Inflammatory macrophage (primary cell): ENCODE results near the gene PRKCE.
A peak's percentile ranks its signal among the peaks of the same experiment; 100 is the strongest.

Experiments
- DNase-seq, 2 donors: peaks; one replicate each; pipeline ENCODE4 v3.0.0-alpha.2; 2020 to 2022

The PRKCE gene

GRCh38 chr2:45975752-45976517 lies 324.5 kb downstream of the PRKCE start:
- no peak for DNase-seq

GRCh38 chr2:45978302-45978859 lies 326.9 kb downstream of the PRKCE start:
- DNase-seq = no peak

- DNase-seq = no peak
These were observed 327.6 kb downstream of the PRKCE start for GRCh38 chr2:45979065-45979464.

DNA sequence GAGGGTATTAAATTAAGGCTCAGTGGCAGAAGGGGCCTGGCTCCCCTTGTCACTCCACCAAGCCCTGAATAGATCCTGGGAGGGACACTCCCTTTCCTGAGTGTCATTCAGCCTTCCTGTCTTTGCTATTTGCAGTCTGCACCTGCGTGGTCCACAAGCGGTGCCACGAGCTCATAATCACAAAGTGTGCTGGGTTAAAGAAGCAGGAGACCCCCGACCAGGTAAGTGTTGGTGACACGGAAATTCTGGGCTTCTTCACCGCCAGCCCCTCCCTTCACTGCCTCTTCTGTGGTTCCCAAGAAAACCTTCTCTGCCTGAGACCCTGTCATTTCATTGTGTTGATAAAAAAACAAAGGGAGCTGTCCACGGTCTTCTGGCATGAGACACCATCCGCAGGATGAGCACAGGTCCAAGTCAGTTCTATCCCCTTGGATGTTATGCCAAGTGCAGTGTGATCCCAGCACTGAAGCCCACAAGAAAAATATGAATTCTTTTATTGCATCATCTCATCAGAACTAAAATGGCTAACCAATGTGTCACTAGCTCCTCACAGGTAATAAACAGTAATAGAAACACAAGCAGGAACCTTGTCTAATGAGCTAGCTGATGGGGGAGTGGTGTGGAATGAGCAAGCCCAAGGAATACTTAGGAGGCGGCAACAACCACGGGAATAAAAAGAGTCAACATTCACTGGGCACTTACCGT lies 328.8 kb downstream of the PRKCE start:
- DNase-seq = no peak

- no peak for DNase-seq
These were observed 330.0 kb downstream of the PRKCE start for GRCh38 chr2:45981384-45981930.

DNA sequence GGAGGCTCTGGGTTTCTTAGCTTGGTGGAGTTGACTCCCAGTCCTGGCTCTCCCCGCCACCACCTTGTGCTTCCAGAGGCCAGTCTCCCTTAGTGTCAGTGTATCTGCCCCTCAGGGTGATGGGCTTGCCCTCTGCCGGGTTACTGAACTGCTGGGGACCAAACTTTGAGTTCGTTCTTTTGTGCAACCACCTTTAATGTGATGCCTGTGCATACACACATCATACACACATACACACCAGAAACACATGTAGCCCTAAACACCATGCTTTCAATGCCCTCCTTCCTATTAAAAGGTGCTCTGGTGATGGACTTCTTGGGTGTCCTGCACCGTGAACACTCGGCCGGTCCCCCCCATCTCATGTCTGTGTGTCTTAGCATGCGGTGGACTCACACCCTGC lies 330.6 kb downstream of the PRKCE start:
- no peak for DNase-seq

GRCh38 chr2:45983213-45983612 lies 331.7 kb downstream of the PRKCE start:
- no peak for DNase-seq

GRCh38 chr2:45984366-45984765 lies 332.9 kb downstream of the PRKCE start:
- DNase-seq = no peak

DNA sequence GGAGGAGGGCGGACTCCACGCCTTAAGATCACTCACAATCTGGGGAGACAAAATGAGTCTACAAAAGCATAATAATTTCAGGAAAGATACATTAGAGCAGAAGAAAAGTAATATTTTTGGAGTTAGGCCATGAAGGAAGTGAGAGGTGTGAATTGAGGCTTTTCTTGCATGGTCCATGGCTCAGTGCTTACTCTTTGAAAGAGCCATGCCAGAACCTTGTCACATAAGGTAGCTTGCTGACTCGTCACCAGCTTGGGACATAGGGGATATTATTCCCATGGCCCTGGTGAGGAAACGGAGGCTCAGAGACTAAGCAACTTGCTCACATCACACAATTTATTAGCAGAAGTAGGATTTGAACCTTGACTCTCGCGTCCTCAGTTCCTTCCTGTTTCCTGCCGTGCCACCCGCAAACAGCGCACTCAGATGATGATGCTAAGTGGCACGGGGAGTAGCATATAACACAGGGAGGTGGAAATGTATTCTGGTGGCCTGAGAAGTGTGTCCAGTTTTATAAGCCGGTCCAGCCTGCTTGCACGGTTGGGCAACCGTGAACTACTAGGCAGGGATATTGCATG lies 333.5 kb downstream of the PRKCE start:
- peak; percentile 61 to 75 for DNase-seq

- peak; percentile 81 to 94 for DNase-seq
These were observed 335.0 kb downstream of the PRKCE start for GRCh38 chr2:45986509-45986908.

DNA sequence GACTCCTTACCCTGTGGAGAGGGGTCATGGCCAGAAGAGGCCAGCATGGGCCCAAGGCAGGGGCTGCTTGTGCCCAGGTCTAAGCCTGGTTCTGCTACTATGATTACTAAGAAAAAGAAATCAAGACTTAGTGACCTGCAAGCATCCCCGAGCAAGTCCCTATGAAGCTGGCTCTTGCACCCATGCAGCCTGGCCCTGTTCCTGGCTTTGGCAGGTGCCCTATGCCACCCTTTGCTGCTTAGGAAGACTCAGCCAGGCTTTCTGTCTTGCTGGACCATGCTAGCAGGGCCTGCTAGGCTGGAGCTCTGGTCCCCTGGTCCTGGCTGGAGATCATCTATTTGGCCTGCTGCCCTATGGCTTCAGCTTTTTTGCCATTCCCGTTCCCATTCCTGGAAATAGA lies 336.4 kb downstream of the PRKCE start:
- DNase-seq = no peak

GRCh38 chr2:45988879-45989278 lies 337.4 kb downstream of the PRKCE start:
- no peak for DNase-seq

DNA sequence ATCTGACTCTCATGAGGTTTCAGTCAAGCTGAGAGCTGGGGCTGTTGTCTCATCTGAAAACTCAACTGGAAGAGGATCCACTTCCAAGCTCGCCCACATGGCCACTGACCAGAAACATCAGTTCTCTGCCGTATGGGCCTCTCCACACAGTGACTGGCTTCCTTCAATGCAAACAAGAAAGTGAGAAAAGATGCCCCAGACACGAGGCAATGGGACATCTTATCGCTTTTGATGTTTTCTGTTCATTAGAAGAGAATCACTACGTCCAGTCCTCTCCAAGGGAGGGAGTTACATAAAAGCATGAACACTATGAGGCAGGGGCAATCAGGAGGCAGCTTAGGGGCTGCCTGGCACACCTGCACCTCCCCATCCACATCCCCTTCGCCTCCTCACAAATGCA lies 338.7 kb downstream of the PRKCE start:
- DNase-seq = no peak

DNA sequence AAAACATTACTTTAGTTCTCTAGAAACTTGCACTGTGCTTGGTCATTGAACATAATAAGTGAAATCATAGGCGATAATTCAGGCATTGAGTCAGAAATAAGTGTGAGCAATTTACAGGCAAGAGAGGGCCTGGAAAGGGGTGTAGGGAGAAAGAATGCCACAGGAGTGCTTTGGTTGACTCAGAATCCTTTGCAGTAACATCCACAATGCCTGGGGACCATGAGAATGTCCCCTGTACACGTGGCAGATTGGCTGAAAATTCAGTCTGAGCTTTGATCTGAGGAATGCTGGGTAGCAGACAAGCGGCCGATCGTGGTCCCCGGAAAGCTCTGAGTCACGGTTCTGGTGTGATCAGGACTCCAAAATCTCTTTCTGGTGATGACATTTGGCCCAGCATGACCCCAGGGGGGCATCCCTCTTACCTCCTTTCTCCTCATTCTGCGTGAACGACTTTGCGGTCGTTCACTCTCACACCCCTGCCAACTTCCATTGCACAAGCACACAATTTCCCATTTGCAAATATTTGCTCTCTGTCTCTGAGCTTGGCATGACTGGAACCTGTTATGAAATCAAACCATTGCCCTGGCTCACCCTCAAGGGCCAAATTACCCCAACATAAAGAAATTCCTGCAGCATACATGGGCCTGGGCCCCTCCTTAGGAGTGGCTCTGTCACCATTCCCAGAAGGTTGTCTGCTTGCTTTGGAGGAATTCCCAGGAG lies 340.7 kb downstream of the PRKCE start:
- DNase-seq = peak in 1 of 2 donors; percentile 10

GRCh38 chr2:45992741-45993475 lies 341.4 kb downstream of the PRKCE start:
- no peak for DNase-seq

DNA sequence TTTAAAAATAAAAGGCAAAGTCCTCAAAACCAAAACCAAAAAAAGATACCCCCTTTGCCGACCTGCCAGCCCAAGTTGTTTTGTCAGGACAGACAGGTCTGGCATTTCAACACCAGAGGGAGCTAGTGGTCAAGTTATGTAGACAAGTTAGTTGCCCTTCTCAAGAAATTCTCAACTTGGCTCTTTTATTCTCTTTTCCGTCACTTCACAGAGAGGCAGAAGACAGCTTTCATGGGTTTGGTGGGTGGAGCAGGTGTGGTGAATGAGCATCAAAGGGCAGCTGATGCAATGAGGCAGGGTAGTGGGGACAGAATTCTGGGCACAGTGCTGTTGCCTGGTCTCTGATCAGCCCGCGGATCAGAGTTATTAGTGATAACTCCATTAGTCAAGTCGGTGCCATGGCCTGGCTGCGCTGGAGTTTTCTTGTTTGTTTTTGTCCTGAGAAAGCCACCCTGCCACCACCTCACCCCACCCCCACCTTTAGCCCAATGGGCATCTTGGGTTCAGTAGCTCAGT lies 342.1 kb downstream of the PRKCE start:
- peak; percentile 73 to 78 for DNase-seq

- no peak for DNase-seq
These were observed 342.6 kb downstream of the PRKCE start for GRCh38 chr2:45994060-45994459.

GRCh38 chr2:46000660-46001059 lies 349.2 kb downstream of the PRKCE start:
- no peak for DNase-seq

DNA sequence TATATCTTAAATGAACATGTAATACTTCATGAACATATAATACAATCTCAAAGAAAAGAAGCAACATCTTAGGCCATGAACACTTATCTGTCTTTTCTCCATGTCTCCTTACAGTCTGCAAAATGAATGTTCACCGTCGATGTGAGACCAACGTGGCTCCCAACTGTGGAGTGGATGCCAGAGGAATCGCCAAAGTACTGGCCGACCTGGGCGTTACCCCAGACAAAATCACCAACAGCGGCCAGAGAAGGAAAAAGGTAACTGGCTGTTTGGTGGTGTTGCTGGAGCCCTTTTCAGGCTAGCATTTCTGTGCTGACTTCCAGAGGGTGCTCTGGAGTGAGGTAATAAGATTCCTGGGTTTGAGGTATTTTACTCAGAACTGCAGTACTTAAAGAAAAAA lies 349.8 kb downstream of the PRKCE start:
- DNase-seq = no peak

DNA sequence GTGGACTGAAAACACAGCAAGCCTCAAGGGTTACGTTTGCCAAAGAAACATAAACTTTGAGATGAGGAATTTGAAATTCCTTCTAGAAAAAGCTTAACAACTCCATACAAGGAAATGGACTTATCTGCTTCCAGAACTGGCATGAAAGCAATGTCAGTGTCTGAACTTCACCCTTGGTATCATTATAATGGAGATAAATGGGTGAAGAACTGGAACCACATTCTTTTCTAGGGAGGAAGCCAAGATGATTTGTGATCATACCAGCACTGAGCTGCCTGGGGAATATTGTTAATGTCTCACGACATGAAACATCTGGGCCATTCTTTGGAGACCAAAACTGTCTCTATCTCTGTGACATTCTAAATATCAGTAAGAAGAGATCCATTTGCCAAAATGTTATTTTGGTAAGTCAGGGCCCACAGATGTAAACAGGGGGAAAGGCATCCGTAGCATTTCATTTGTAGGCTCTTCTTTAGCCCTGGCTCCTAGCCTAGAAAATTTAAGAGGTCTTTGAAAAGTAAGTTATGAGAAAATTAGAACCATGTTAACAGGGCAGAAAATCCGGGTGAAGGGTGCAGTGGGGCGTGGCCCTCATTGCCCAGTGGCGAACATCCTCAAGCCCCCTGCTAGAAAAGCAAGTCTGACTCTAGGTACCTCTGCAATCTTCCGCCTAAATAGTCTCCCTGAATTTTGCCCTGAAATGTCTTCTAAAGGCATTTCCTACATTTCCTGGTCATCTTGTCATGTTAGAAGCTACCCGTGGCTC lies 350.4 kb downstream of the PRKCE start:
- DNase-seq = no peak

DNA sequence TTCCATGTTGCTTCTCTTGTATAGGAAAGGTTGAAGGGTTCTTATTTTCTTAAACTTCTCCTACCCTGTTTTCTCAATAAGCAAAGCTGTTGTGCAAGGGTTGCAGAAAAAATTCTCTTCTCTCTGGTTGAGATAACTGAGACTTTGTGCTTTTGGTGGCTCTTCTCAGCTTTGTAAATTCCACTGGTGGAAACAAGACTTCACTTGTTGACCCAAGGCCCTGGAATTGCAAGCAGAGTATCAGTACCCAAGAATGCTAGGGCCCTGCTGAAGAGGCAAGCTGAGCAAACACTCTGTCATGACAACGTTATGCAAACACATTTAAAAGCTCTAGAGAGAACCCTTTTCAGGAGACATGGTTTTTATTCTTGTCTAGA lies 351.0 kb downstream of the PRKCE start:
- no peak for DNase-seq
